Type B pancreatic cell (in vitro differentiated cells): ENCODE results near the gene RFXAP. TPM values are rescaled to one million over a fixed set of nuclear protein-coding genes. Genes with fewer than 3 reads are reported as not detected.

Experiments used
- DNase-seq: peaks from one replicate; pipeline ENCODE4 v3.0.0; 2021; ENCODE audit warnings: mixed read lengths; ENCODE audit not compliant: unreplicated experiment; ENCODE audit errors: extremely low spot score
- H3K27ac Mint-ChIP-seq: 2 replicates; pipeline ENCODE4 v1.8.0; 2021; ENCODE audit warnings: mild to moderate bottlenecking, mixed read lengths
- H3K27me3 Mint-ChIP-seq: 2 replicates; pipeline ENCODE4 v1.8.0; 2021; ENCODE audit warnings: mixed read lengths
- H3K36me3 Mint-ChIP-seq: 2 replicates; pipeline ENCODE4 v1.8.0; 2021; ENCODE audit warnings: mixed read lengths
- H3K4me1 Mint-ChIP-seq: one replicate; pipeline ENCODE4 v1.8.0; 2021; ENCODE audit warnings: mixed read lengths; ENCODE audit not compliant: unreplicated experiment
- H3K4me3 Mint-ChIP-seq: 2 replicates; pipeline ENCODE4 v1.8.0; 2021; ENCODE audit warnings: mild to moderate bottlenecking, mixed read lengths
- H3K9me3 Mint-ChIP-seq: 2 replicates; pipeline ENCODE4 v1.8.0; 2021; ENCODE audit warnings: mixed read lengths
- CTCF ChIP-seq: fragments of 200-600 bp; sonication (generic); conservative IDR thresholded peaks from 2 replicates; pipeline ENCODE4 v1.5.0; 2021; ENCODE audit warnings: antibody characterized with exemption, mild to moderate bottlenecking
- long read RNA-seq: library from polyadenylated mRNA; unstranded; transcript quantifications from one replicate; pipeline ENCODE4 v2.0.0, GENCODE V29; 2020
- total RNA-seq: library from RNA; stranded (reverse); gene quantifications from 2 replicates; pipeline ENCODE4 v1.2.1, GENCODE V29; 2021; ENCODE audit warnings: low replicate concordance

The RFXAP gene
- total RNA-seq = 7.8 and 10.5 TPM in 2 replicates
- long read RNA-seq, partial matches to known transcripts = 0 of 1 reads
- long read RNA-seq, other reads (novel, unspliced or antisense) = 1 of 1 reads

GRCh38 chr13:36818804-36819738 lies at the start of gene RFXAP:
Gene RFXAP, plus strand, starts transcription at chr13:36819222. Its CDS starts 136 bp downstream, at chr13:36819358.
- peak within 1 kb of the TSS; percentile 91 for H3K4me3 Mint-ChIP-seq
- H3K27me3 Mint-ChIP-seq = no peaks in the 10 kb centered on the region
- peaks cover 45% of the 10 kb centered on the region for H3K4me1 Mint-ChIP-seq
- peaks cover 6% of the 10 kb centered on the region for H3K9me3 Mint-ChIP-seq
- TF ChIP-seq CTCF = peak; percentile 18
- peak; percentile 96 for DNase-seq
- H3K27ac Mint-ChIP-seq = peak within 1 kb of the TSS; percentile 63
- peaks cover 5% of the 10 kb centered on the region for H3K36me3 Mint-ChIP-seq

GRCh38 chr13:36769545-36769944 lies 49.5 kb upstream of the RFXAP start:
- Mint-ChIP-seq H3K9me3 (peaks cover 16% of the 10 kb centered on the region), H3K36me3 (peaks cover 4% of the 10 kb centered on the region), H3K4me1 (no peaks in the 10 kb centered on the region), H3K27me3 (no peaks in the 10 kb centered on the region), H3K27ac (no peak overlapping the region), H3K4me3 (no peak overlapping the region)
- no peak for DNase-seq
- TF ChIP-seq CTCF = no peak

DNA sequence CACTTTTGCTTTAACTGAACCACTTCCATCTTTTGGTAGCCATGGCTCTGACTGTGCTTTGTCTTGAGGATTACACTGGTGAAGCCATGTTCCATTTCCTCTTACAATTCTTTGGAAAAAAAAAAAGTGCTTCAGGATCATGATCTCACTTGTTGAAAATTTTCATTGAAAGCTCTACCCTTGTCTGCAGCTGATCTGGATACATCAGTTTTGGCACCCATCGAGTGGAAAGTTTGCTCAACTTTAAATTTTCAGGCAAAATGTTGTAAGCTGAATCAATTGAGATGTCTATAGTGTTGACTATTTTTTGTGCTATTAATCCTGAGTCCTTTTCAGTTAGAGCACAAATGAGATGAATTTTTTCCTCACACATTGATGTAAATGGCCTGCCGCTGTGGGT lies 48.3 kb upstream of the RFXAP start:
- Mint-ChIP-seq H3K9me3 (peaks cover 17% of the 10 kb centered on the region), H3K27me3 (no peaks in the 10 kb centered on the region), H3K27ac (no peak overlapping the region), H3K36me3 (peaks cover 4% of the 10 kb centered on the region), H3K4me1 (peaks cover 10% of the 10 kb centered on the region), H3K4me3 (no peak overlapping the region)
- no peak for TF ChIP-seq CTCF
- DNase-seq = no peak

DNA sequence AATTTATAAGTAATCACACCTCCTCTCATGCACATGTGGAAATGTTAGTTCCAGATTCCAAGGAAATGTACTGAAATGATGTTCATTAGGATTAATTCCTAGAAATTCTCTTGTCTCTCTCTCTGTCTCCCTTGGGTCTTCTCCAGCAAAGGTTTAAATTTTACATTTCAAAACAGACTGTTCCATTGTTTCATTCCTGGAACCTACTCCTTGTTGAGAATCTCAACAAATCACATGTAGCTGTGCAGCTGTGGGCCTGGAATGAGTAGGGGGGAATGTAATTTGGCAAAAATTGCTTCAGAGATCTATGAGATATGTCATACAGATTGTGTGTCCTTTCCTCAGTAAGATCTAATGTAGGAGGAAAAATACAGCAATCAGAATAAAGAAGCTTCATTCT lies 46.2 kb upstream of the RFXAP start:
- Mint-ChIP-seq H3K4me1 (peaks cover 13% of the 10 kb centered on the region), H3K27ac (no peak overlapping the region), H3K4me3 (no peak overlapping the region), H3K27me3 (no peaks in the 10 kb centered on the region), H3K9me3 (peaks cover 9% of the 10 kb centered on the region), H3K36me3 (no peaks in the 10 kb centered on the region)
- DNase-seq = no peak
- TF ChIP-seq CTCF = no peak

- Mint-ChIP-seq H3K36me3 (no peaks in the 10 kb centered on the region), H3K4me3 (no peak overlapping the region), H3K27ac (no peak overlapping the region), H3K27me3 (no peaks in the 10 kb centered on the region), H3K9me3 (peaks cover 9% of the 10 kb centered on the region), H3K4me1 (peaks cover 26% of the 10 kb centered on the region)
- no peak for DNase-seq
- no peak for TF ChIP-seq CTCF
Observed at GRCh38 chr13:36774931-36775330, 44.1 kb upstream of the RFXAP start.
